ENCODE data around the gene ANGPTL7. TPM values are rescaled to one million over a fixed set of nuclear protein-coding genes. Genes with fewer than 3 reads are reported as not detected.

ANGPTL7 gene
- polyA plus RNA-seq, 3 donors = 0.45 to 1.7 (median 1.1) TPM

DNA sequence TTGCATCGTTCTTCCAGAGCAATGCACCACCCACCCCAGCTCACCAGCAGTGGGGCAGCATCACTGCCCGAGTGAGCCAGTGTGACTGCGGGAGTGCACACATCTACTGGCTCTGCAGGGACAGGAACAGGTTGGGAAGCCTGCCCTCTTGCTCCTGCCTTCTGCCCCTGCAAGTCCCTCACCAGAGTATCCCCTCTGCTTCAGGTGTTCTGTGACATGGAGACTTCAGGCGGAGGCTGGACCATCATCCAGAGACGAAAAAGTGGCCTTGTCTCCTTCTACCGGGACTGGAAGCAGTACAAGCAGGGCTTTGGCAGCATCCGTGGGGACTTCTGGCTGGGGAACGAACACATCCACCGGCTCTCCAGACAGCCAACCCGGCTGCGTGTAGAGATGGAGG lies 4.2 kb downstream of the ANGPTL7 start:
- 89 to 99% (median 96%) methylated on average over 11 of the region's 11 CpGs for WGBS, 3 donors
- no peak overlapping the region for H3K27ac ChIP-seq (ENCODE audit: low read depth, low read length)

- 93 to 95% (median 95%) methylated on average over 14 of the region's 14 CpGs for WGBS, 3 donors
- no peak overlapping the region for H3K27ac ChIP-seq (ENCODE audit: low read depth, low read length)
Observed at GRCh38 chr1:11194407-11195176, 5.4 kb downstream of the ANGPTL7 start.

- 83 to 85% (median 84%) methylated on average over 2 of the region's 2 CpGs for WGBS, 3 donors
- no peak overlapping the region for H3K27ac ChIP-seq (ENCODE audit: low read depth, low read length)
Observed at GRCh38 chr1:11196945-11197344, 7.8 kb downstream of the ANGPTL7 start.

DNA sequence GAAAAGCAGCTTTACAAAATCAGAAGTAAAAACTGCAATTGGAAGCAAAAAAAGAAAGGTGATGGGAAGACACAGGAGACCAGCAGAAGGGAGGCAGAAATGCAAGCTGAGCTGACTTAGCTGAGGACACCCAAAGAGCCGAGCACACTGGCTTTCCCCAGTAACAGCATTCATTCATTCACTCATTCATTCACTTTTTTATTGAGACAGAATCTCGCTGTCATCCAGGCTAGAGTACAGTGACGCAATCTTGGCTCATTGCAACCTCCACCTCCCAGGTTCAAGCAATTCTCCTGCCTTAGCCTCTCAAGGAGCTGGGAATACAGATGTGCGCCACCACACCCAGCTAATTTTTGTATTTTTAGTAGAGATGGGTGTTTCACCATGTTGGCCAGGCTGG lies 8.2 kb downstream of the ANGPTL7 start:
- 90 to 93% (median 93%) methylated on average over 4 of the region's 4 CpGs for WGBS, 3 donors
- H3K27ac ChIP-seq (ENCODE audit: low read depth, low read length) = no peak overlapping the region

DNA sequence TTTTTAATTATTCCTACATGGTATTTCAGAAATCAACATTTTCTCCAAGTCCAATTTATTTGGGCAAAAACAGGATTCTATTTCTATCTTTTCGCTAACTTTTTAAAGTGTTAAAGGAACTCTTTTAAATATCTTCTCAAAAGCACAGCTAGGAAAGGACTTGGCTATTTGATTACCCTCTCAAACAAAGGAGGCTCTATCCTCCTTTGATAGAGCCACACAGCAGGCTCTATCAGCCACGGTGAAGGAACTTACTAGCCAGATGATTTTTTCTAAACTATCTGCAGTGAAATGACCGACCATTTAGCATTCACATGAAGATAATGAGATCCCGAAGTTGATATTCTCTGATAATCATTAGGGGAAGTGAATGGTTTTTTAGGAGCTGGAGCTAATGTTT lies 9.1 kb downstream of the ANGPTL7 start:
- 78 to 93% (median 92%) methylated on average over 4 of the region's 4 CpGs for WGBS, 3 donors

DNA sequence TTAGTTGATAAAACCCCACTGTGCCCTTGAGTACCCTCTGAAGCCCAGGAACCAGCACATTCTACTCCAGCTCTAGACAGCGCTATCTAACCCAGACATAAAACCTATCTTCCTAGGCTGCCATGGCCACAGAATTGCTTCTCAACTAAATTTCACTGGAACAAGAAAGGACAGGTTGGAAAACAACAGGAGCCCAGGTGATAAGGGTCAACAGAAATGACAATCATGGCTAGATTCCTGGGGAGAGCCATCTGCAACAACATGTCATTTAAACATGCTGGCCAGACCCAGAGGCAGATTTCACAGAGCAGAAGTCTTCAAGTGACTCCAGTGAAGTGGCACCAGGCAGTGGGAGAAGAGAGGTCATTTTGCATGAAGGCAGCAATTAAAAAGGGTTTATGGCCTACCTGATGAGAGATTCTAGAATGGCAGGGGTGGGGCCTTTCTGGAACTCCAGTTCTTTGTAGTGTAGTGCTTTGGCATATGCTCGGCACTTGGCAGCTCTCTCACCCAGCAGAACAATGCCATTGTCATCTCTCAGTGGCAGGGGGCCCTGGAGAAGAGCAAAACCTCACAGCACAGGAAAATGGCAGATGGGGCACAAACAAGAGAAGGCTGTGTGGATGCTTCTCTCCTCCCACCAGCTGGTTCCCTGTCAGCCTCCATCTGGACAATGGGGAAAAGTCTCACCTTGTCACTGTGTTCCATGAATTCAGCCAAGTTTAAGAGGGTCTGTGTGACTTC lies 9.9 kb downstream of the ANGPTL7 start:
- H3K27ac ChIP-seq (ENCODE audit: low read depth, low read length) = no peak overlapping the region
- 83 to 97% (median 96%) methylated on average over 2 of the region's 2 CpGs for WGBS, 3 donors

More for the DNA sequence above, 9.1 kb downstream of the ANGPTL7 start:
- H3K27ac ChIP-seq (ENCODE audit: low read depth, low read length) = no peak overlapping the region

DNA sequence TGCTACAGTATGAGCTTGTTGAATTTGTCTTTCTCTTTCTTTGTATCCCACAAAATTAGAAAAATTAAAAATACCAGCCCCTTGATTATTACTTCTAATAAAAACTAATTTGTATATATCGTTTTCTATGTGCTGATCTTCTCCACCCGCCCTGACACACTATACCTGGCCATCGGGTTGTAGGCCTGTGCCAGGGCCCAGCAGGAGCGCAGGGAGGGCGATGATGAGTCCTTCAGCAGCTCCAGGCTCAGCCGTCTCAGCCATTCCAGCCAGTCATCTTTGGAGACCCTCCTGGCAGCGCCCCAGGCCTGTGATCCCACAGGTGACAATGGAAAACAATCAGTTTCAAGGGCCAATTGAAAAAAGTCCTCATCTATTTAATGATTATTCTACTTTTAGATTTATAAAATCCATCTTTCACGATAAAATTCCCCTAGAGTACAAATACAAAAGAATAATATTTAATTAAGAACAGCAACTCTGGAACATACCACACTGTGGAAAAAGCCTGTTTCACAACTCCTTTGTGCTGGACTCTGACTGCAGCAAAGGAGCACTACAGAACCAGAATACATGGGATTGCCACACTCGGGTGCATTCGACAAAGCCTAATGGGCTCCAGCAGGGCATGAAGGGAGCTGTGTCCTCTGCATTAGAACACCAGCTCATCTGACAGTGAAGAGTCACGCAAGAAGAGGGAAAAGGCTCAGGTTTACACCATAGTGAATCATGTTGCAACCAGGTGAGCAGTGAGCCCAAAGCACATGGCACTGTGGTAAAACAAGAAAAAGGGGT lies 15.4 kb downstream of the ANGPTL7 start:
- WGBS, 3 donors = 89 to 92% (median 91%) methylated on average over 11 of the region's 11 CpGs
- no peak overlapping the region for H3K27ac ChIP-seq (ENCODE audit: low read depth, low read length)

DNA sequence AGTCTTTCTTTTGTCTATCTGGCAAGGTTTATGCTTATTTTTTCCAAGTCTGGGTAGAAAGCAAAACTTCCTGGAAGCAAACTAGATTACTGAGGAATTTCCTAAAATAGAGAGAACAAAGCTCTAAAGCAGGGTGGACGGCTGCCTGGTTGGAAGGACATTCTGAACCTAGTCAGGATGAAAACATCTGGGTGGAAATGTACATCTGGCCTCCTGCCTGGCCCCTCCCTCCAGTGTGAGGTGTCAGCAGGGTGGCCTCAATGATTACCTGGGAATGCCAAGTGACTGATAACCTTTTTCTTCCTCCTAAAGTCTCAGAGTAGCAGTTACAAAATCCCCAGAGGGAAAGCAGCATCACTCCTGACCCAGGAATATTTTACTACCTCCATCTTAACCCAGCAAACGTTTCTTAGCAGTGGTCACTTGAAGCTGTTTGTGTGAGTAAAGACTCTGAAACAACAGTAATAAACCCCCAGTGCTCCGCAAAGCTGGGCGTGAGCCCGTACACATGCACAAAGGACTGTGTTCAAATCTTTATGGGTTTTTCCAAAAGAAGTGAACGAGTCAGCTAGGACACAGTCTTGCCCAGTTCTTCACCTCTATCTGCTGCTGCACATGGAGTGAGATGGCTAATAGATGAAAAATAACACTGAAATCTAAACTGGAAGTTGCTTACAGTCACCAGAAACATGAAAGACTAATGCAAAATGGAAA lies 18.9 kb downstream of the ANGPTL7 start:
- H3K27ac ChIP-seq (ENCODE audit: low read depth, low read length) = no peak overlapping the region
- 76 to 82% (median 80%) methylated on average over 6 of the region's 6 CpGs for WGBS, 3 donors

- H3K27ac ChIP-seq (ENCODE audit: low read depth, low read length) = no peak overlapping the region
- 92 to 100% (median 100%) methylated on average over 4 of the region's 4 CpGs for WGBS, 3 donors
Observed at GRCh38 chr1:11211461-11211860, 22.3 kb downstream of the ANGPTL7 start.

- WGBS, 3 donors = 91 to 96% (median 93%) methylated on average over 12 of the region's 12 CpGs
- H3K27ac ChIP-seq (ENCODE audit: low read depth, low read length) = no peak overlapping the region
Observed at GRCh38 chr1:11211925-11212587, 22.9 kb downstream of the ANGPTL7 start.

DNA sequence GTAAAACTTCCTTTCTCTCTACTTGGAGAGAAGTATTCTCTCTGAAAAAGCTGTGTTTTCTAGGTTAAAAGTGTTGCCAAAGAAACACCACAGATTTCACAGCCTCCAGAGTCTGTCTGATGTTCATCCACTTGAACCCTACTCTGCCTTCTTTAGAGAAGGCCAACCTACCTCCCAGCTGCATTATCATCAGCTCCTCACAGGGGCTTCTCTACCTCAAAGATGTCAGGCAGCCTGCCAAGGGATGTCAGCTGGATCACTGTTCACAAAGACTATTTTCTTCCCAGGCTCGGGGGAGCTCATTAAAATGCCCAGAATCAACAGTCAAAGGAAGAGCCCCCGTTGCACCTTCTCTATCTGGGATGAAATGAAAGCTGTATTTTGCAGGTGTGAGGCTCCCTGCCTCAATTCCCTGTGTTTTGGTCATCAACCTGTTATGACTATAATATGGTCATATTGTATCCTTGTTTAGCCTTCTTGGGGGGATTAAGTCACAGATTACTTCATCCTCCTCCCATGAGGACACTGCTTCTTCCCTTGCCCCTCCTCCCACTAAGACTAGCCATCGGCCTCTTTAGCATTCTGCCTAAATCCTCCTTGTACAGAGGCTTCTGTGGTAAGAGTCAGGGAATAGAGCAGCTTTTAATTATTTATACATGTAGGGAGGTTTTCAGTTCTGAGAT lies 25.7 kb downstream of the ANGPTL7 start:
- no peak overlapping the region for H3K27ac ChIP-seq (ENCODE audit: low read depth, low read length)
- WGBS, 3 donors = 67 to 76% (median 75%) methylated on average over 3 of the region's 3 CpGs

- no peak overlapping the region for H3K27ac ChIP-seq (ENCODE audit: low read depth, low read length)
- WGBS, 3 donors = 83 to 95% (median 90%) methylated on average over 2 of the region's 2 CpGs
Observed at GRCh38 chr1:11215381-11216005, 26.3 kb downstream of the ANGPTL7 start.

- 98 to 100% (median 100%) methylated on average over 1 of the region's 1 CpG for WGBS, 3 donors
- no peak overlapping the region for H3K27ac ChIP-seq (ENCODE audit: low read depth, low read length)
Observed at GRCh38 chr1:11216074-11216473, 26.9 kb downstream of the ANGPTL7 start.

GRCh38 chr1:11227106-11228077 lies 38.2 kb downstream of the ANGPTL7 start:
- 88 to 93% (median 92%) methylated on average over 10 of the region's 10 CpGs for WGBS, 3 donors
- H3K27ac ChIP-seq (ENCODE audit: low read depth, low read length) = no peak overlapping the region

GRCh38 chr1:11229203-11229602 lies 40.0 kb downstream of the ANGPTL7 start:
- WGBS, 3 donors = 87 to 97% (median 95%) methylated on average over 4 of the region's 4 CpGs
- H3K27ac ChIP-seq (ENCODE audit: low read depth, low read length) = no peak overlapping the region

DNA sequence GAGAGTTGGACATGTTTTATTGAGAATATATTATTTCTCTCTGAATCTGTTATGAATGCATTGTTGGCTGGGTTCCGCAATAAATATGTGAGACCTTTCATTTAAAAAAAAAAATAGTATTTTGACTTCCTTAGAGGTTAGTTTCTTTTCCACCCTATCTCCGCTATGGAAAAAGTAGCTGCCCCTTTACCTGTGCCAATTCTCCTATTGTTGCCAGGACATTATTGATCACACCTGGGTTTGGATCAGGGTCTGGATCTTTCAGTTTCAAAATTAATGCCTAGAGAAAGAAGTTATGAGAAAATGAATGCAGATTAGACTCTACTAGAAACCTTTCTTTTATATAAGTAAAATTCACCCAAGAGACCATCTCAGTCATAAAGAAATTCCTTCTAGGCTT lies 44.1 kb downstream of the ANGPTL7 start:
- WGBS, 3 donors = 90 to 99% (median 99%) methylated on average over 2 of the region's 2 CpGs
- no peak overlapping the region for H3K27ac ChIP-seq (ENCODE audit: low read depth, low read length)

Data from adipose tissue (tissue), 3 donors.